ENCODE data around the gene TSPOAP1.

DNA sequence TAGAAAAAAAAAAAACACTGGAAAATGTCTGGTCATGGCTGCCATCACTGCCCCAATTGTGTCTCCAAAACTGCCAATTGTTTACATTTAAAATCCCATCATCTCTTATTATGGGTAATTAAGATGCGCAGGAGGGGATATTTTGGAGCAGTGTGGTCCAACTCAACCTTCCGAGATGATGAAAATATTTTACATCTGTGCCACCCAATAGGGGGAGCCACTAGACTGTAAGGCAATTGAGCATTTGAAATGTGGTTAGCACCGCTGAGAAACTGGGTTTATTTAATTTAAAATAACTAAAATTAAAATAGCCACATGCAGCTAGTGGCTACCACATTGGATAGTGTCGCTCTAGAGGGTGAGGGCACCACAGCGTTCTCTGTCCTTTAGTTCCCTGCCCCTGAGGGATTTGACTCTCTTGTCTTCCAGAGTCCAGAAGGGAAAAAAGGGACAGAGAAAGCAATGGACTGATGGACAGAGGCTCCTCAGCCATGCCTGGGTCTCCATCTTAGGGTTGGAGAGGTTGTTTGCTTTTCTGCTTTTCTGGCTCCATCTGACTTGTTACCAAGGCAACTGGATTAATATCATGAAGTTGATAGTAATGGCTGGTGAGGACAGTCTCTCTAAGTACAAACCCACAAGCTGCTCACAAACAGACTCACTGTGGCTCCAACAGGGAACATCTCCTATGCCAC, 51.3 kb downstream of the TSPOAP1 start:
- no peak for TF ChIP-seq ARNTL (CRISPR knock-in tag; IDR thresholded peaks at IDR 0.05; ENCODE audit: borderline replicate concordance, low read depth)
- TF ChIP-seq RARB (CRISPR knock-in tag; IDR thresholded peaks at IDR 0.05): no peak
- TF ChIP-seq ISL1 (CRISPR knock-in tag; IDR thresholded peaks at IDR 0.05): no peak
- TF ChIP-seq PPARA (CRISPR knock-in tag; IDR thresholded peaks at IDR 0.05; ENCODE audit: borderline replicate concordance): no peak
- TF ChIP-seq, protein P1, sequence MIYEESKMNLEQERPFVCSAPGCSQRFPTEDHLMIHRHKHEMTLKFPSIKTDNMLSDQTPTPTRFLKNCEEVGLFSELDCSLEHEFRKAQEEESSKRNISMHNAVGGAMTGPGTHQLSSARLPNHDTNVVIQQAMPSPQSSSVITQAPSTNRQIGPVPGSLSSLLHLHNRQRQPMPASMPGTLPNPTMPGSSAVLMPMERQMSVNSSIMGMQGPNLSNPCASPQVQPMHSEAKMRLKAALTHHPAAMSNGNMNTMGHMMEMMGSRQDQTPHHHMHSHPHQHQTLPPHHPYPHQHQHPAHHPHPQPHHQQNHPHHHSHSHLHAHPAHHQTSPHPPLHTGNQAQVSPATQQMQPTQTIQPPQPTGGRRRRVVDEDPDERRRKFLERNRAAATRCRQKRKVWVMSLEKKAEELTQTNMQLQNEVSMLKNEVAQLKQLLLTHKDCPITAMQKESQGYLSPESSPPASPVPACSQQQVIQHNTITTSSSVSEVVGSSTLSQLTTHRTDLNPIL (CRISPR knock-in tag; IDR thresholded peaks at IDR 0.05; ENCODE audit: low read depth): no peak
- TF ChIP-seq ZNF565 (CRISPR knock-in tag; conservative IDR thresholded peaks at IDR 0.05; ENCODE audit: low read depth): no peak
- no peak for TF ChIP-seq GLIS3 (CRISPR knock-in tag; IDR thresholded peaks at IDR 0.05)
- no peak for TF ChIP-seq TCF4 (CRISPR knock-in tag; IDR thresholded peaks at IDR 0.05; ENCODE audit: borderline replicate concordance)
- no peak for TF ChIP-seq ZFP30 (CRISPR knock-in tag; IDR thresholded peaks at IDR 0.05)
- TF ChIP-seq, protein P2, sequence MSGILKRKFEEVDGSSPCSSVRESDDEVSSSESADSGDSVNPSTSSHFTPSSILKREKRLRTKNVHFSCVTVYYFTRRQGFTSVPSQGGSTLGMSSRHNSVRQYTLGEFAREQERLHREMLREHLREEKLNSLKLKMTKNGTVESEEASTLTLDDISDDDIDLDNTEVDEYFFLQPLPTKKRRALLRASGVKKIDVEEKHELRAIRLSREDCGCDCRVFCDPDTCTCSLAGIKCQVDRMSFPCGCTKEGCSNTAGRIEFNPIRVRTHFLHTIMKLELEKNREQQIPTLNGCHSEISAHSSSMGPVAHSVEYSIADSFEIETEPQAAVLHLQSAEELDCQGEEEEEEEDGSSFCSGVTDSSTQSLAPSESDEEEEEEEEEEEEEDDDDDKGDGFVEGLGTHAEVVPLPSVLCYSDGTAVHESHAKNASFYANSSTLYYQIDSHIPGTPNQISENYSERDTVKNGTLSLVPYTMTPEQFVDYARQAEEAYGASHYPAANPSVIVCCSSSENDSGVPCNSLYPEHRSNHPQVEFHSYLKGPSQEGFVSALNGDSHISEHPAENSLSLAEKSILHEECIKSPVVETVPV (CRISPR knock-in tag; IDR thresholded peaks at IDR 0.05): no peak
- TF ChIP-seq, protein P3, sequence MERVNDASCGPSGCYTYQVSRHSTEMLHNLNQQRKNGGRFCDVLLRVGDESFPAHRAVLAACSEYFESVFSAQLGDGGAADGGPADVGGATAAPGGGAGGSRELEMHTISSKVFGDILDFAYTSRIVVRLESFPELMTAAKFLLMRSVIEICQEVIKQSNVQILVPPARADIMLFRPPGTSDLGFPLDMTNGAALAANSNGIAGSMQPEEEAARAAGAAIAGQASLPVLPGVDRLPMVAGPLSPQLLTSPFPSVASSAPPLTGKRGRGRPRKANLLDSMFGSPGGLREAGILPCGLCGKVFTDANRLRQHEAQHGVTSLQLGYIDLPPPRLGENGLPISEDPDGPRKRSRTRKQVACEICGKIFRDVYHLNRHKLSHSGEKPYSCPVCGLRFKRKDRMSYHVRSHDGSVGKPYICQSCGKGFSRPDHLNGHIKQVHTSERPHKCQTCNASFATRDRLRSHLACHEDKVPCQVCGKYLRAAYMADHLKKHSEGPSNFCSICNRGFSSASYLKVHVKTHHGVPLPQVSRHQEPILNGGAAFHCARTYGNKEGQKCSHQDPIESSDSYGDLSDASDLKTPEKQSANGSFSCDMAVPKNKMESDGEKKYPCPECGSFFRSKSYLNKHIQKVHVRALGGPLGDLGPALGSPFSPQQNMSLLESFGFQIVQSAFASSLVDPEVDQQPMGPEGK (CRISPR knock-in tag; IDR thresholded peaks at IDR 0.05; ENCODE audit: borderline replicate concordance): no peak
- TF ChIP-seq, protein P4, sequence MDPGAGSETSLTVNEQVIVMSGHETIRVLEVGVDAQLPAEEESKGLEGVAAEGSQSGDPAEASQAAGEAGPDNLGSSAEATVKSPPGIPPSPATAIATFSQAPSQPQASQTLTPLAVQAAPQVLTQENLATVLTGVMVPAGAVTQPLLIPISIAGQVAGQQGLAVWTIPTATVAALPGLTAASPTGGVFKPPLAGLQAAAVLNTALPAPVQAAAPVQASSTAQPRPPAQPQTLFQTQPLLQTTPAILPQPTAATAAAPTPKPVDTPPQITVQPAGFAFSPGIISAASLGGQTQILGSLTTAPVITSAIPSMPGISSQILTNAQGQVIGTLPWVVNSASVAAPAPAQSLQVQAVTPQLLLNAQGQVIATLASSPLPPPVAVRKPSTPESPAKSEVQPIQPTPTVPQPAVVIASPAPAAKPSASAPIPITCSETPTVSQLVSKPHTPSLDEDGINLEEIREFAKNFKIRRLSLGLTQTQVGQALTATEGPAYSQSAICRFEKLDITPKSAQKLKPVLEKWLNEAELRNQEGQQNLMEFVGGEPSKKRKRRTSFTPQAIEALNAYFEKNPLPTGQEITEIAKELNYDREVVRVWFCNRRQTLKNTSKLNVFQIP (CRISPR knock-in tag; IDR thresholded peaks at IDR 0.05; ENCODE audit: borderline replicate concordance, low read depth): no peak
- TF ChIP-seq ZFP3 (CRISPR knock-in tag; IDR thresholded peaks at IDR 0.05): no peak
